RCC 7860 (cell line): ENCODE results near the gene DONSON.
"Not testable (repeated sequence)": the region's sequence is repeated elsewhere in the genome, so short reads cannot be mapped to it uniquely, and the experiment has no call there.

Source experiments
- DNase-seq: peaks from one replicate; pipeline ENCODE4 v3.0.0-alpha.2; 2015; ENCODE audit warnings: low spot score
- FAIRE-seq: peaks from 2 replicates; lab custom pipeline; 2012; peaks lifted over from hg19 to GRCh38; lab: Jason Lieb, UNC

The DONSON gene, protein sequence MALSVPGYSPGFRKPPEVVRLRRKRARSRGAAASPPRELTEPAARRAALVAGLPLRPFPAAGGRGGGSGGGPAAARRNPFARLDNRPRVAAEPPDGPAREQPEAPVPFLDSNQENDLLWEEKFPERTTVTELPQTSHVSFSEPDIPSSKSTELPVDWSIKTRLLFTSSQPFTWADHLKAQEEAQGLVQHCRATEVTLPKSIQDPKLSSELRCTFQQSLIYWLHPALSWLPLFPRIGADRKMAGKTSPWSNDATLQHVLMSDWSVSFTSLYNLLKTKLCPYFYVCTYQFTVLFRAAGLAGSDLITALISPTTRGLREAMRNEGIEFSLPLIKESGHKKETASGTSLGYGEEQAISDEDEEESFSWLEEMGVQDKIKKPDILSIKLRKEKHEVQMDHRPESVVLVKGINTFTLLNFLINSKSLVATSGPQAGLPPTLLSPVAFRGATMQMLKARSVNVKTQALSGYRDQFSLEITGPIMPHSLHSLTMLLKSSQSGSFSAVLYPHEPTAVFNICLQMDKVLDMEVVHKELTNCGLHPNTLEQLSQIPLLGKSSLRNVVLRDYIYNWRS

DNA sequence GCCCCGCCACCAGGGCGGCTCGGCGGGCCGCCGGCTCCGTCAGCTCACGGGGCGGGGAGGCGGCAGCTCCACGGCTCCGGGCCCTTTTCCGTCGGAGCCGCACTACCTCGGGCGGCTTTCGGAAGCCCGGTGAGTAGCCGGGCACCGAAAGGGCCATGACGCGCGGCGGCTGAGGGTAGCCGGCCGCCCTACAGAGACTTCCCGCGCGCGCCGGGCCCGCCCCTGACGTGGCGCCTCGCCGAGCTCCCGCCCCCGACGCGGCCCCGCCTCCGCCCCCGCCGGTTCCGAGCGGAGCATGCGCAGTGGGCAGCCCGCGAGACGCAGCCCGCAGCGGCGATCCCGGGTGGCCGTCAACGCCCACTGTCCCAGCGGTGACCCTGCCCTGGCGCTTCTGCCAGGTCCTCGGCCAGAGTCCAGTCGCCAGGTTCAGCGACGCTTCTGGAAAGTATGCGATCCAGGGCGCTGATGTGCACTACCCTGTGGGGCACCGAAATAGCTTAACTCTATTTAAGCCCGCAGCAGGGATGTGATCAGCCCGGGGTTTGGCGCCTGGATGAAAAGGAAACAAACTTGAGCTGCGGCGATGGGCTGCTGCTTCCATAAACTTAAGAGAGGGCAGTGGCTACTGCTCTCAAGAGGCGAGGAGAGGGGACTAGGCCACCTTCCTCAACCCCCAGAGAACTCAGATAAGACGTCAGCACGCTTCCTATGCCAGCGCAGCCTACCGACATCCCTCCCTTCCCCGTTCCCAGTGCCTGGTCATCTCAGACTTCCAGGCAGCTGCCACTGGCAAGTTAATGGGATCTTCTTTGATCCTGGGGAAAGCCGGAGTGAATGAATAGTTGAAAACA is at the start of gene DONSON:
Gene DONSON (minus strand): TSS at position 200 of the 851 bp plus-strand sequence. CDS start 43 bp downstream, at position 157.
- peak; percentile 14 for FAIRE-seq
- DNase-seq = peak; percentile 83

DNA sequence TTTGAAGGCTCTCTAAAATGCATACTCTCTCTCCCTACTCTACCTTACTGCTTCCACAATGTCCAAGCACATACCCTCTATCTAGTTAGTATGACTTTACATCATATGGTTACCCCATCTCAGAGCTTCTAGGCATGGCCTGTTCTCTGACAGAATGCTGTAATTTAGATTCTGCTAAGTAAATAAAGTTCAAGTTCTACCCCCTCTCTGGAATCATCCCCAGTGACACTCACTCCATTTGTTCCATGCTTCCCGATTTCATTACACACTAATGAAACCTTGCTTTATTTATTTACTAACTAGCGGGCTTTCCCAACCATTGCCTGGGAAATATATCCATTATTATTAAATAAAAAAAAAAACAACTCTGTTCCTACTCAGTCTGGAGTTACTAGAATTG is 45.8 kb upstream of the DONSON start:
- no peak for DNase-seq
- no peak for FAIRE-seq

DNA sequence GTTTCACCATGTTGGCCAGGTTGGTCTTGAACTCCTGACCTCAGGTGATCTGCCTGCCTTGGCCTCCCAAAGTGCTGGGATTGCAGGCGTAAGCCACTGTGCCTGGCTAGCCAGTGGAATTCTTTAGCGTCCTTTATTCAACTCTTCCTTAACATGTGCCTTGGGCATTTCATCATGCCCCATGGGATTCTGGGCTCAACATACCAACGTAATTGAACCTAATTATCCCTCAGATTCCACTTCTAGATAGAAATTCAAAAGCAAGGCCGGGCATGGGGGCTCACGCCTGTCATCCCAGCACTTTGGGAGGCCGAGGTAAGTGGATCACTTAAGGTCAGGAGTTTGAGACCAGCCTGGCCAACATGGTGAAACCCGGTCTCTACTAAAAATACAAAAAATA is 37.7 kb upstream of the DONSON start:
- DNase-seq, FAIRE-seq: not testable (repeated sequence)

DNA sequence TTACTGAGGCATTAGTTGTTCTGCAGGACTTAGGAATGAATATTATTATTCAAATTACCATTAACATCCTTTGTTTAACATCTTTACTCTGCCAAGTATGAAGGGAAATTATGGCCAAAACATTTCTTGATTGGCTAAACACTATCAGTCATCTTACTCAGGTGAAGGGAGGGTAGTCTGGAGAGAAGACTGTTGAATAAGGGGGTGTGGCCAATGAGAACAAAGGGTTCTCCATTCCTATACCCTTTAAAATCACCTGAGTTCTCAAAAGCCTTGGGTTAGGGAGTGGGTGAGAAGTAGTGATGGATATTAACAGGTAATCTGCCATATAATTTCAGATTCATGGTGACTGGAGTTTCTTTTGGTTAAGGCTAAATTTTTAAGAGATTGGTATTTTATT is 33.8 kb upstream of the DONSON start:
- no peak for FAIRE-seq

DNA sequence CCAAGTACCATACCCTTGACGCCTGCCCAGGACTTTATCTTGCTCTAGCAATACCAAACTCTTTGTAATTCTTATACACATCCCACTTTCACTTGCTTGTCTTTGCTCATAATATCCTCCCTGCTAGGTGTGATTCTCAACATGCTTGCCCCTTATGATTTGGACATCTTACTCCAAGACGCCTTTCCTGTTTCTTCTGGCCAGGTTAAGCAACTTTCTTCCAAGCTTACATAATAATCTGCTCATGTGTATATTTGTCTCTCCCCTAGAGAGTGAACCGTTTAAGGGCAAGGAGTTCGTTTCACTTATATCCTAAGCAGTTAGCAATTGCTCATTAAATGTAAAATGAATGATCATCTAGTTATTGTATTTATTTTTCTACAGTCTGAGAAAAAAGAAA is 31.2 kb upstream of the DONSON start:
- DNase-seq = no peak

More for the DNA sequence above, 33.8 kb upstream of the DONSON start:
- no peak for DNase-seq

DNA sequence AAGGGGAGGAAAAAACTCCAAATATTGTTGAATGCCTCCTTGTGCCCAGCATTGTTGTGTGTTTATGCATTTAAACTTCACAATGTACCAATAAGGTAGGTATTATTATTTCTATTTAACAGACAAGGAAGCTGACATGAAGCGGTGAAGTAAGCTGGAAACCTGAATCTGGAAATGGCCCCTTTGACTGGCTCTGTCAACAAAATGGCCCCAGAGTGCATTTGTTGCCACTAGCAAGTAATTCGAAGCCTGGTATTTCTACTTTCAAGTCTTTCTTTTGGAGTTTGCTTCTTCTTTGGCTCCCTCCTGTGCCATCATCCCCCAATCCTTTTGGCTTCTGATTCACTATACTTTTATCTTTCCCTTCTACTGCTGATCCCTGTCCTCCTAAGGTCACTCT is 29.9 kb upstream of the DONSON start:
- FAIRE-seq (no peak), DNase-seq (no peak)

More for the DNA sequence above, 31.2 kb upstream of the DONSON start:
- FAIRE-seq = no peak

DNA sequence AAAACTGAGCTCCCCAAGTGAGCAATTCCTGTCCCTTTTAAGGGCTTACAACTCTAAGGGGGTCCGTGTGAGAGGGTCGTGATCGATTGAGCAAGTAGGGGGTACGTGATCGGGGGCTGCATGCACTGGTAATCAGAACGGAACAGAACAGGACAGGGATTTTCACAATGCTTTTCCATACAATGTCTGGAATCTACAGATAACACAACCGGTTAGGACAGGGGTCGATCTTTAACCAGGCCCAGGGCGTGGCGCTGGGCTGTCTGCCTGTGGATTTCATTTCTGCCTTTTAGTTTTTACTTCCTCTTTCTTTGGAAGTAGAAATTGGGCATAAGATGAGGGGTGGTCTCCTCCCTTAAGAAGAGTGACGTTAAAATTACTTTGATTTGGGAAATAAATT is 29.1 kb upstream of the DONSON start:
- not testable (repeated sequence) for FAIRE-seq

DNA sequence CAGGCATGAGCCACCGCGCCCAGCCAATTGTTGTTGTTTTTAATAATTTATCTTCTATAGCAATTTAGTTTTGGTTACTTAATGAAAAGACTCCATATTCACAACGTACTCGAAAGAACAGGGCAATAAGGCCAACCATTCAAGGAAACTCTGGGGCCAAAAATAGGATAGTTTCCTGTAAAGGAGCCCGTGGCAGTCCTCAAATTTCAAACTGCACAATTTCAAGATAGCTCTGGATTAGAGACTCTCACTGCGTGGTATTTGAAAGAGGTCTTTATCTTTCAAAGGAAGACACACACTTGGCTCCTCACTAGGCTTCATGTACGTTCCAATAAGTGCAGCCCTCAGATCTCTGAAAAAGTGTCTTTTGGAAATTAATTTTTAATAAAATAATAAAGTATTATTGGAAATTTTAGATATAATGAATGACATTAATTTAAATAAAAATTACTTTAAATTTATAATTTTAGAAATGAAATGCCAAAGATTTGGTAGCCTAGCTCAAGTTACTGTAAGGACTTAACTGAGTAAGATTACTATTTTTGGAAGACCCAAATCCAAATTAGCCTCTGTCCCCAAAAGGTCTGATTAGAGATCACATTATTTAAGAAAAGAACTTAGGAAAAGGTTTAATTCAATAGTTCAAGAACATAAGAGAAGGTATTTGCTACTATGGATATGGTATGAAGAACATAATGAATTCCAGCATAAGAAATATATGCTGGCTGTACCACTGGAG is 22.7 kb upstream of the DONSON start:
- no peak for FAIRE-seq
- DNase-seq = no peak

More for the DNA sequence above, 29.1 kb upstream of the DONSON start:
- not testable (repeated sequence) for DNase-seq

DNA sequence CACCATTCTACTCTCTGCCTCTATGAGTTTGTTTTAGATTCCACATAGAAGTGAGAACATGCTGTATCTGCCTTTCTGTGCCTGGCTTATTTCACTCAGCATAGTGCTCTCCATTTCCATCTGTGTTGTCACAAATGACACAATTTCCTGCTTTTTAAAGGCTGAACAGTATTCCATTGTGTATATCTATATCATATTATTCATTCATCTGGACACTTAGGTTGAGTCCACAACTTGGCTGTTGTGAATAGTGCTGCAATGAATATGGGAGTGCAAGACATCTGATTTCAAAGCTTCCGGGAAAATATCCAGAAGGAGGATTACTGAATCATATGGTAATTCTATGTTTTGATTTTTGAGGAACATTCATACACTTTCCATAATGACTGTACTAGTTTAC is 20.1 kb upstream of the DONSON start:
- no peak for FAIRE-seq
- DNase-seq = no peak

DNA sequence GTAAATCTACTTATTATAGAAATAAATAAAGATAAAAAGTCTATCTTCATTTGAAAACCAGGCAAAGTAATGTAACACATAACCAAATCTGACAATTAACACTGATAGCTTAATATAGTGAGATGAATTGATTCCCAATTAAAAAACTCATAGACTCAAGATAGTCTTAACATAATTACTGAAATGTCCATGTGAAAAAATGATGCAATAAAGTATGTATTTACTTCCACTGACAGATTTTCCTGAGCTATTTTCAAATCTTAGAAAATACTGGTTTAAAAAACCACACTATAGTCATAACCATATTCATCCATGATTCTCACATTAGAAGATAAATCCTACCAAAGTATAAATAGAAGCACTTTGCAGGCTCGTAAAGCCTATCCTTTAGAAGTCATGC is 9.6 kb upstream of the DONSON start:
- DNase-seq = no peak
- no peak for FAIRE-seq

DNA sequence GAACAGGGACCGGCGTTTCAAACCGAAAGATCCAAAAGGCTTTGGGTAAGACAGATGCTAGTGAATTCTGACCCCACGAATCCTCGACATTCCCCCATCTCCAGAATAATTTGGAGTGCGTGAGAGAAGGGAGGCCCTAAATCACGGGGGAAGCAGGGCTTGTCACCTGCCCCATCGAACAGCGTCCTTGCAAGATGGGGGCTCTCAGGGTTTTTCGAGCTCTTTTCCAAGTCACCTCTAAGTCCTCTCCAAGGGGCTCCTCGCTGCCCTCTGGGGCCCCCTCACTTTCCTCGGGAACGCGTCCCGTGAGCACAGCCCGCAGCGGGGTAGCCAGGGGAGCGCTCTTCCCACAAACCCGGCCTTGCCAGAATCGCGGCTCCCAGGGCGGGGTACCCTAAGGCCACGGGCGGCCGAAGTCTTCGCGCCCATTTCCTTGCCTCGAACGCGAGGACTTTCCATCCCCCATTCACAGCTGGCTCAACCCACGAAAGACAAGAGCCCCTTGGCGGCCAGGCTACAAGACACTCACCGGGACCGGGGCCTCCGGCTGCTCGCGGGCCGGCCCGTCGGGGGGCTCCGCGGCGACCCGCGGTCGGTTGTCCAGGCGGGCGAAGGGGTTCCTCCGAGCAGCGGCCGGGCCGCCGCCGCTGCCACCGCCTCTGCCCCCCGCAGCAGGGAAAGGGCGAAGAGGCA is 546 bp downstream of the DONSON start:
- DNase-seq = no peak
- no peak for FAIRE-seq

DNA sequence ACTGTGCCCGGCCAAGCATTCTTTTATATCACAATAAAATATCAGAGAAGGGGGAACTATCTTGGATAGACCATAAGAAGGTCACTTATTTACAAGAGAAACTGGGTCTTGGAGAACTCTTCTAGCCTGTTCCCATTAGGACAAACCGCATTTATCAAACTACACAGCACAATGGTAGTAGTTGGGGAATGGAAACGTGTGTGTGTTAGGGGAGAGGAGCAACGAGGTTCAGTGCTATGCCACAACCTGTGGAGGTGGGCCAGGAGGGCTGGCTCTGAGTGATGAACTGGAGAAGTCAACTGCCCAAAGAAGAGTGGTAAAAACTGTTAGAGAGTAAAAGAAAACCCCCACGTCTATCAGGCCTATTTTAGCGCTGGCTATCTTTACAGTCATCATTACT is 1.6 kb downstream of the DONSON start:
- no peak for DNase-seq
- no peak for FAIRE-seq

DNA sequence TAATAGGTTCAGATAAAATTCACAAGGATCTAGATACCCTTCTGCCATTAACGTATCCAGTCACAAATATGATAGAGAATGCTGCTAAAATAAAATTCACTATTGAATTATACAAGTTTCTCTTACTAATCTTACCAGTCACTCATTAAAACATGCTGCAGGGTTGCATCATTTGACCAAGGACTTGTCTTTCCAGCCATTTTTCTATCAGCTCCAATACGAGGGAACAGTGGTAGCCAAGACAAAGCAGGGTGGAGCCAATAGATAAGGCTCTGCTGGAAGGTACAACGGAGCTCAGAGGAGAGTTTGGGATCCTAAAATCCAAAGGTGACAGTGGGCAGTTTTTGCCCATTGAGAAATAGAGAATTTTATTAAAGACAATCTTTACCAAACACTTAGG is 4.0 kb downstream of the DONSON start:
- FAIRE-seq = no peak

DNA sequence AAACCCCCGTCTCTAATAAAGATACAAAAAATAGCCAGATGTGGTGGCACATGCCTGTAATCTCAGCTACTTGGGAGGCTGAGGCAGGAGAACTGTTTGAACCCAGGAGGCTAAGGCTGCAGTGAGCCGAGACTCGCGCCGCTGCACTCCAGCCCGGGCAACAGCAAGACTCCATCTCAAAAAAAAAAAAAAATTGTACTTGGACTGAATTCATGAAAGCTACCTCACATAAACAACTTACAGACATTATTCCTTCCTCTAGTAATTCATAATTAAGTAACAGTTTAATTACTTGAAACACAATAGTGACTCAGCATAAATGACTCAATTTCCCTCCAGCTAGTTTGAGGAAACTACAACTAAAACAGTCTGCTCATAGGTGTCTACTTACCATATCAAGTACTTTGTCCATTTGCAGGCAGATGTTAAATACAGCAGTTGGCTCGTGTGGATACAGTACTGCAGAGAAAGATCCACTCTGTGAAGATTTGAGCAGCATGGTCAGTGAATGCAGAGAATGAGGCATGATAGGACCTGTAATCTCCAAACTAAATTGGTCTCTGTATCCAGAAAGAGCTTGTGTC is 9.4 kb downstream of the DONSON start:
- peak; percentile 10 for DNase-seq
- no peak for FAIRE-seq

More for the DNA sequence above, 4.0 kb downstream of the DONSON start:
- DNase-seq = no peak

DNA sequence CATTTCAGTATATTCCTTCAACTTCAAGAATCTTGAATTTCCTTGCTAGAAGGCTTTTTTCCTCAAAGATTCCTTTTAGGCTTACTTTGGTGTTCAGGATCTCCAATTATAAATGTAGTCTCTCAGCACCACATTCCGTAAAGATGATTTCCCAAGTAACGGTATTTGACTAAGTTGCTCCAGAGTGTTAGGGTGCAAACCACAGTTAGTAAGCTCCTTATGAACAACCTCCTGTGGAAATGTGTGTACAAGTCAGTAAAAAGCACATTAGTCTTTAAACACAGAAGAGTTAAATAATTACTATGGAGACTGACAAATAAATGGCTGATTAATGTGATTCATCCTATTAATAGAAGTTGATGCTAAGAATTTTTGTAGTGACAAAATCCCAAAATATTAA is 10.3 kb downstream of the DONSON start:
- peak; percentile 49 for FAIRE-seq
- DNase-seq = peak; percentile 23

DNA sequence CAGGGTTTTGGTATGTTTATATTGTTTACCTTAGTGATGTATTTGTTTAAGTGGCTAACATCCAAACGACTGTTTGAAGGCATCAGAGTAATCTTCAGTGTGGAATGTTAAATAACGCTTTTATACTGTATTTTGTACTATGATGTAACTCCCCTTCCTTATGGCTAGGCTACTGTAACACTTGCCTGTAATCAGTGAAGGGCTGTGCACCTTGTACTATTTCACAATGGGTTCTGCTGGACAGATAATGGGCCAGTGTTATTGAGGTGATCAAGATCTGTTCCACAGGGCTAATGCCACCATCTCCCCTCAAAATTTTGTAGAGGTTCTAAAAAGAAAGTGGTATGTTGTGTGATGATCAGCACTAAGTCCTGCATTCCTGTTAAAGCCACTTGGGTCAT is 11.7 kb downstream of the DONSON start:
- FAIRE-seq, DNase-seq: not testable (repeated sequence)

DNA sequence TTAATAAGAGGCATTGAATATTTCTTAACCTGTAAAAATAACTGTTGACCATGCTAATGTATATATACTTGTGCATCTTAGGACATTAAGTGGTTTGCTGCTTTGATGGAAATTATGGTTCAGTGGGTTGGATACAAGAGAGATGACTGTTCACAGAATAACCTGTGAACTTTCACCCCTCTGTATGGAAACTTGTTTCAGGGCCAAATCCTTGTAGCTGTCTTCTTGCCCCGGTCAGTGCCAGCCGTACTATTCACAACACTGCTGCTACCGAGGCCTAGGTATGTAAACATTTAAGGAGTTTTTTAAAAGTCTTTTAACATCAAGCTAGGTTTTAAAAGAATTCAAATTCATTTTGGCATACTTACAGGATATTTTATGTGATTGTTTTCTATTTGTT is 16.1 kb downstream of the DONSON start:
- FAIRE-seq (no peak), DNase-seq (no peak)

DNA sequence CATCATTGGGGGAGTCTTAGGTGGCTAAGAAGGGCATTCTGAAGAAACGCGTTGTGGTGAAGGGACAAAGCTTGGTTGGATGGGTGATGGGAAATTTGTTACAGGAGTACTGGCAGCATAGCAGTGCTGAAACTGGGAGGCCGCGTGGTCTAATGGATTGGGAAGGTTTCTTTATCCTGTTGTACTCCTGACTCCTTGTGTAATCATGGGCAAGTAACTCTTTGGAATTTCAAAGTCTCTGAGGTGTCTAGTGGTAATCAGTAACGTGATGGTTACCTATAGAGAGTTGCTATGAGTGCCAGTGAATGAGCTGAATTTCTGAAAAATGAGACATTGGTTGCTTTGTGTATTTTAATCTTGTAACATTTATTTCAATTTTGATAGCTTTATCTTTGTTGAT is 18.5 kb downstream of the DONSON start:
- FAIRE-seq (no peak), DNase-seq (peak; percentile 18)

DNA sequence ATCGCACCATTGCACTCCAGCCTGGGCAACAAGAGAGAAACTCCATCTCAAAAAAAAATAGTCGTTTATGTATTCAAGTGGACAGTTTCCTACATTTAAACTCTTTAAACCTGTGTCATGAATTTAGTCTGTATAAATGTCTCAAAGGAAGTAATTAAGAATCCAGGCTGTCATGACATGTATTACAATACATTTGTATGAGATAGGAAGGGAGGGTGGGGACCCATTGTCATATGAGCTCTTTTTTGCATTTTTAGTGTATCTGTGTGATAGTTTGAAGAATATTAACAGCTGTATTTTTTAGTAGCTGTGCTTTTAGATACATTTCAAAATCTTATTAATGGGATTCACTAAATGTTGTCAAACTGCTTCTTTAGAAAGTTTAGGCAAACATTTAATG is 20.0 kb downstream of the DONSON start:
- no peak for DNase-seq
- no peak for FAIRE-seq

DNA sequence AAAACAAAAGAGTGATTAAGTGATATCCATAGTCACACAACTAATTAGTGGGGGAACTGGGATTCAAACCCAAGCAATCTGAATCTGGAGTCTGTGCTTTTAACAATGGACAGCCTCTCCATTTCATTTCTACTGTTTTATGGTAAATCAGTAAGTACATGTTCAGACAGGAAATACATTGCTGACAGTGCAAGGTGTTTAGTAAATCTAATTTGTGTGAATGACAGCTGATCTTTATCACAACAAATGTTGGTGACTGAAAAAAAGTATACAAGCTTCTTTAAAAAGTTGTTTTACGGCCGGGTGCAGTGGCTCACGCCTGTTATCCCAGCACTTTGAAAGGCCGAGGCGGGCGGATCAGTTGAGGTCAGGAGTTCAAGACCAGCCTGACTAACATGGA is 20.6 kb downstream of the DONSON start:
- DNase-seq (no peak), FAIRE-seq (no peak)
